Type B pancreatic cell (in vitro differentiated cells): ENCODE data around the gene CHRNA9. TPM values are rescaled to one million over a fixed set of nuclear protein-coding genes. Genes with fewer than 3 reads are reported as not detected.

ENCODE experiments used
- DNase-seq: peaks from one replicate; pipeline ENCODE4 v3.0.0; 2021; ENCODE audit warnings: mixed read lengths; ENCODE audit not compliant: unreplicated experiment; ENCODE audit errors: extremely low spot score
- H3K27ac Mint-ChIP-seq: 2 replicates; pipeline ENCODE4 v1.8.0; 2021; ENCODE audit warnings: mild to moderate bottlenecking, mixed read lengths
- H3K27me3 Mint-ChIP-seq: 2 replicates; pipeline ENCODE4 v1.8.0; 2021; ENCODE audit warnings: mixed read lengths
- H3K36me3 Mint-ChIP-seq: 2 replicates; pipeline ENCODE4 v1.8.0; 2021; ENCODE audit warnings: mixed read lengths
- H3K4me1 Mint-ChIP-seq: one replicate; pipeline ENCODE4 v1.8.0; 2021; ENCODE audit warnings: mixed read lengths; ENCODE audit not compliant: unreplicated experiment
- H3K4me3 Mint-ChIP-seq: 2 replicates; pipeline ENCODE4 v1.8.0; 2021; ENCODE audit warnings: mild to moderate bottlenecking, mixed read lengths
- H3K9me3 Mint-ChIP-seq: 2 replicates; pipeline ENCODE4 v1.8.0; 2021; ENCODE audit warnings: mixed read lengths
- total RNA-seq: library from RNA; stranded (reverse); gene quantifications from 2 replicates; pipeline ENCODE4 v1.2.1, GENCODE V29; 2021; ENCODE audit warnings: low replicate concordance
- TF ChIP-seq, protein P1 (sequence below): fragments of 200-600 bp; sonication (generic); conservative IDR thresholded peaks from 2 replicates; pipeline ENCODE4 v1.5.0; 2021; ENCODE audit warnings: antibody characterized with exemption, mild to moderate bottlenecking

CHRNA9 gene
- total RNA-seq, 1 donor from 2014 or later, result 0.58 TPM

DNA sequence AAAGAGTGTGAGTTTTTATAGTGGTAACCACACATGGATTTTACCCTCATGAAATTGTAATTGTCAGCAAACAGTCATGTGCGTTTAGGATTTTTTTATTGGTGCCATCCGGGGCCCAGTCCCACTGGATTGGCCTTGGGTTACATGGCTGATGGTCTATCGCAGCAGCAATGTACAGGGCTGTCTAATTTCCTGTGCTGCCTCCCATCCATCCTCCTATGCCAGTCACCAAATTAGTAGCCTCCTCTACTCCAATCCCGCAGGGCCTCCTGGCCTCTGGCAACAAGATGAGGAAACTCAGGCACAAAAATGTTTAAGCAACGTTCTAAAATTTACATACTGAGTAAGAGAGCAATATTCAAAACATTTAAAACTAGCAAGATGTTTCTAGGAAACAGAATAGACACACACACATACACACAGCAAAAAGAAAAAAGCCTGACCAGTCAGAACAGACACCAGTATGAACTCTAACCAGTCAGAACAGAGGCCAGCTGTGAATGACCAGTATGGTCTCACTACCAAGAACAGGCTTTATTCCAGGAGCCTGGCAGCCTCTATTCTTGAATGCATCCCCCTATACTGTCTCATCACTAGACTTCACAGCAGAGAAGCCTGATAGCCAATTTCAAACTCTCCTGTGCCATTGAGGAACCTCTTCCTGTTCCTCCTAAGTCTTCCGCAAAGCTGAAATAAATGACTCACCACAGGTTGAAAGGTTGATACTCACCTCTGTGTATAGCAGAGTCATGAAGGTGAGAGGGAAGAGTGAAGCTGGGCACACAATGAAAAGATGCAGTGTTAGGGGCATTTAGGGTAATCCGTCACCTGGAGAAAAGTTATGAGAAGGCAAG, 42.6 kb downstream of the CHRNA9 start:
- no peak overlapping the region for H3K4me3 Mint-ChIP-seq
- DNase-seq, result no peak
- H3K27ac Mint-ChIP-seq, result no peak overlapping the region
- H3K36me3 Mint-ChIP-seq, result no peaks in the 10 kb centered on the region
- H3K27me3 Mint-ChIP-seq, result no peaks in the 10 kb centered on the region
- TF ChIP-seq, protein P1, sequence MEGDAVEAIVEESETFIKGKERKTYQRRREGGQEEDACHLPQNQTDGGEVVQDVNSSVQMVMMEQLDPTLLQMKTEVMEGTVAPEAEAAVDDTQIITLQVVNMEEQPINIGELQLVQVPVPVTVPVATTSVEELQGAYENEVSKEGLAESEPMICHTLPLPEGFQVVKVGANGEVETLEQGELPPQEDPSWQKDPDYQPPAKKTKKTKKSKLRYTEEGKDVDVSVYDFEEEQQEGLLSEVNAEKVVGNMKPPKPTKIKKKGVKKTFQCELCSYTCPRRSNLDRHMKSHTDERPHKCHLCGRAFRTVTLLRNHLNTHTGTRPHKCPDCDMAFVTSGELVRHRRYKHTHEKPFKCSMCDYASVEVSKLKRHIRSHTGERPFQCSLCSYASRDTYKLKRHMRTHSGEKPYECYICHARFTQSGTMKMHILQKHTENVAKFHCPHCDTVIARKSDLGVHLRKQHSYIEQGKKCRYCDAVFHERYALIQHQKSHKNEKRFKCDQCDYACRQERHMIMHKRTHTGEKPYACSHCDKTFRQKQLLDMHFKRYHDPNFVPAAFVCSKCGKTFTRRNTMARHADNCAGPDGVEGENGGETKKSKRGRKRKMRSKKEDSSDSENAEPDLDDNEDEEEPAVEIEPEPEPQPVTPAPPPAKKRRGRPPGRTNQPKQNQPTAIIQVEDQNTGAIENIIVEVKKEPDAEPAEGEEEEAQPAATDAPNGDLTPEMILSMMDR, result no peak
- H3K4me1 Mint-ChIP-seq, result peaks cover 5% of the 10 kb centered on the region
- H3K9me3 Mint-ChIP-seq, result no peaks in the 10 kb centered on the region

- no peak overlapping the region for H3K4me3 Mint-ChIP-seq
- H3K9me3 Mint-ChIP-seq, result no peaks in the 10 kb centered on the region
- no peaks in the 10 kb centered on the region for H3K27me3 Mint-ChIP-seq
- peaks cover 5% of the 10 kb centered on the region for H3K4me1 Mint-ChIP-seq
- DNase-seq, result no peak
- TF ChIP-seq, protein P1, result no peak
- H3K36me3 Mint-ChIP-seq, result no peaks in the 10 kb centered on the region
- H3K27ac Mint-ChIP-seq, result no peak overlapping the region
These were observed 43.5 kb downstream of the CHRNA9 start for GRCh38 chr4:40378619-40379018.

DNA sequence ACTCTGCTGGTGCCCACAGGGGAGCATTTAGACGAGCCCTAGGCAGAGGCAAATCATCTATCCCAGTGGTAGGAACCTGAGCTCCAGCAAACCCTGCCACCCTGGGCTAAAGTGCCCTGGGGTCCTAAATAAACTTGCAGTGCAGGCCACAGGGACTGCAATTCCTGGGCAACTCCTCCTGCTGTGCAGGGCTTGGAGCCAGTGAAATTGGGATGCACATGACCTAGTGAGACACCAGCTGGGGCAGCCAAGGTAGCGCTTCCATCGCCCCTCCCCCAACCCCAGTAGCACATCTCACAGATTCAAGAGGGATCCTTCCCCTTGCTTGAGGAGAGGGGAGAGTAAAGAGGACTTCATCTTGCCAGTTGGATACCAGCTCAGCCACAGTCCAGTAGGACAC, 44.1 kb downstream of the CHRNA9 start:
- Mint-ChIP-seq H3K36me3 (no peaks in the 10 kb centered on the region), H3K4me1 (no peaks in the 10 kb centered on the region), H3K27ac (no peak overlapping the region), H3K27me3 (no peaks in the 10 kb centered on the region), H3K4me3 (no peak overlapping the region), H3K9me3 (no peaks in the 10 kb centered on the region)
- TF ChIP-seq, protein P1, result no peak
- DNase-seq, result no peak

GRCh38 chr4:40380647-40381046, 45.5 kb downstream of the CHRNA9 start:
- no peak for DNase-seq
- Mint-ChIP-seq H3K9me3 (no peaks in the 10 kb centered on the region), H3K4me1 (peaks cover 4% of the 10 kb centered on the region), H3K27ac (no peak overlapping the region), H3K4me3 (no peak overlapping the region), H3K27me3 (no peaks in the 10 kb centered on the region), H3K36me3 (no peaks in the 10 kb centered on the region)
- TF ChIP-seq, protein P1, result no peak

DNA sequence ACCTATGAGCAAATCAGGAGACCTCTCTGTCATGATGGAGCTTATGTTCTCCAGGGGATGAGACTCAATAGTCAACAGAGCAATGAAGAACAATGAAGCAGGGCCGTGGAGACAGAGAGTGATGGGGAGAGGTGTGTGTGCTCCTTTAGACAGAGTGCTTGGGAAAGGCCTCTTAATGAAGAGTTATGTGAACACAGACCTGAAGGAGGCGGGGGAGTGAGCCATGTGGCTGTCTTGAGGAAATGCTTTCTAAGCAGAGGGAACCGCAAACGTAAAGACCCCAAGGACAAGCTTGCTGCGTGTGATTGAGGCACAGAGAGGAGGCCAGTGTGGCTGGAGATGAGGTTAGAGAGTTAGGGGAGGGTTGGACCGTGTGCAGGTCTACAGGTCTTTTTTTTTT, 53.1 kb downstream of the CHRNA9 start:
- Mint-ChIP-seq H3K36me3 (no peaks in the 10 kb centered on the region), H3K4me3 (no peak overlapping the region), H3K9me3 (no peaks in the 10 kb centered on the region), H3K4me1 (peaks cover 11% of the 10 kb centered on the region), H3K27ac (peak overlapping the region; percentile 38), H3K27me3 (no peaks in the 10 kb centered on the region)
- no peak for DNase-seq
- TF ChIP-seq, protein P1, result no peak
